HepG2 (cell line): ENCODE results near the gene SYPL2. TPM values are rescaled to one million over a fixed set of nuclear protein-coding genes. Genes with fewer than 3 reads are reported as not detected.
A peak's percentile ranks its signal among the peaks of the same experiment; 100 is the strongest.

ENCODE experiments used
- MAX ChIP-seq: IDR thresholded peaks from 2 replicates; pipeline ENCODE4 v1.6.1; 2012; ENCODE audit warnings: inconsistent platforms
- NR2C2 ChIP-seq: sonication (generic); formaldehyde crosslinking; IDR thresholded peaks from 2 replicates; pipeline ENCODE4 v1.4.0; 2020; ENCODE audit warnings: missing genetic modification reagents, mild to moderate bottlenecking, moderate library complexity, borderline replicate concordance
- TAF1 ChIP-seq: sonication (generic); formaldehyde crosslinking; IDR thresholded peaks from 2 replicates; pipeline ENCODE4 v1.4.0; 2020; ENCODE audit warnings: missing genetic modification reagents
- U2AF2 ChIP-seq: fragments of 200-400 bp; formaldehyde crosslinking; IDR thresholded peaks from 2 replicates; pipeline ENCODE4 v1.6.1; 2017; ENCODE audit warnings: low read depth, mild to moderate bottlenecking, low read length
- ZNF318 ChIP-seq: sonication (generic); formaldehyde crosslinking; IDR thresholded peaks from 2 replicates; pipeline ENCODE4 v1.4.0; 2020; ENCODE audit warnings: mild to moderate bottlenecking, missing genetic modification reagents
- ZNF446 ChIP-seq: sonication (generic); formaldehyde crosslinking; IDR thresholded peaks from 2 replicates; pipeline ENCODE4 v1.5.0; 2020; ENCODE audit warnings: mild to moderate bottlenecking, missing genetic modification reagents
- ZSCAN20 ChIP-seq: sonication (generic); formaldehyde crosslinking; IDR thresholded peaks from 2 replicates; pipeline ENCODE4 v1.4.0; 2020; ENCODE audit warnings: missing genetic modification reagents, mild to moderate bottlenecking, borderline replicate concordance
- polyA plus RNA-seq, 8 experiments: library from polyadenylated mRNA; depleted of rRNA in 3 of 8; stranded (reverse) in 7 of 8; unstranded in 1 of 8; fragments of >200 nt; fragmentation: Illumina TruSeq in 4 of 8; extraction: Trizol in 4 of 8; gene quantifications; 2 replicates each; pipeline versions ENCODE4 v1.2.1 to v1.2.3, GENCODE V29; 2011 to 2016; ENCODE audit warnings: low read depth in 4 of 8, missing spikeins in 1 of 8, mixed read lengths in 1 of 8; ENCODE audit not compliant: insufficient read depth in 1 of 8
- total RNA-seq, 5 experiments: library from RNA; depleted of rRNA; stranded (reverse); fragments of >200 nt; fragmentation: Illumina TruSeq; extraction: Trizol; gene quantifications; 2 replicates each; pipeline ENCODE4 v1.2.3, GENCODE V29; 2016; ENCODE audit warnings: low read depth in 1 of 5
- TF ChIP-seq, protein P1 (sequence below): sonication (generic); formaldehyde crosslinking; IDR thresholded peaks from 2 replicates; pipeline ENCODE4 v1.8.1; 2023; ENCODE audit warnings: mild to moderate bottlenecking, missing genetic modification reagents
- TF ChIP-seq, protein P2 (sequence below): IDR thresholded peaks from 2 replicates; pipeline ENCODE4 v1.6.1; 2016; ENCODE audit warnings: missing biosample characterization, missing genetic modification reagents, low read depth
- TF ChIP-seq, protein P3 (sequence below): sonication (generic); formaldehyde crosslinking; IDR thresholded peaks from 2 replicates; pipeline ENCODE4 v1.4.0; 2020; ENCODE audit warnings: missing genetic modification reagents
- TF ChIP-seq, protein P4 (sequence below): sonication (generic); formaldehyde crosslinking; IDR thresholded peaks from 2 replicates; pipeline ENCODE4 v1.9.0; 2022; ENCODE audit warnings: missing genetic modification reagents, mild to moderate bottlenecking, borderline replicate concordance

The SYPL2 gene
- total and polyA plus RNA-seq, 2 of the 13 experiments (the other 11 are each of a cell fraction or from before 2014, with no cell fraction given): 0.17 to 0.24 TPM

DNA sequence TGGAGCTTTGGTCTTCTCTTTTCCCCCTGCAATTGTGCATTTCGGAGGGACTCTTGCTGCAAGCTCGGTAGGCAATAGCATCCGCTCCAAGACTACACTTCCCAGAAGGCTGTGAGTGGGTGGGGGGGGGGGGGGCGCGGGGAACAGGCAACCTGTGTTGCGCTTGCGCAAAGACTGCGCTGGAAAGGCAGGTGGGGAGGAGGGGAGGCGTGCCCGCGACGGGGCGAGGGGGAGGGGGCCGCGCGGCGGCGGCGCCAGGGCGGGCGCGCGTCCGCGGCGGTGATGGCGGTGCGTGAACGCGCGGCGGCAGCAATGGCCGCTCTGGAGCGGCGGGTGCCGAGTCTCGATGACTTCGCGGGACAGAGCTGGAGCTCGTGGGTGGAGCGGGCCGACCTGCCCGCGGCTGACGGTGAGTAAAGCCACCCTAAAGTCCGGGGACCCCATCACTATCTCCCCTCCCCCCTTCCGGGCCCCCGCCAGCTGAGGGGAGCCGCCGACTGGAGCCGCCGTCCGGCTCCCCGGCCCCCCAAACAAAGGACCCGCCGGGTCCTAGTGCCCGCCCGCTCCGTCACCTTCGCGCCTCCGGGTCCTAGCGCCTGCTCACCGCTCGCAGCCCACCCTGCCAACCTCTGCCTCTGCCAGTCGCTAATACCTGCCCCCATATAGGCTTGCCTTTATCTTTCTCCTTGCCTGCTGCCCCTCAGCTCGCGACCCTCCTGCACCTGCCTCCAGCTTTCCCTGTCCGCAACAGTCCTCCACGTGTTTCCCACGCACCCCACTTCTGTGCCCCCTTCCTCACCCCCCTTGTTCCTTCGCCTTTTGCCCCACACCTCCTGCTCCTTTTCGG, 17.5 kb downstream of the SYPL2 start, which contains the start of gene ATXN7L2 (continued):
- TF ChIP-seq, protein P1, sequence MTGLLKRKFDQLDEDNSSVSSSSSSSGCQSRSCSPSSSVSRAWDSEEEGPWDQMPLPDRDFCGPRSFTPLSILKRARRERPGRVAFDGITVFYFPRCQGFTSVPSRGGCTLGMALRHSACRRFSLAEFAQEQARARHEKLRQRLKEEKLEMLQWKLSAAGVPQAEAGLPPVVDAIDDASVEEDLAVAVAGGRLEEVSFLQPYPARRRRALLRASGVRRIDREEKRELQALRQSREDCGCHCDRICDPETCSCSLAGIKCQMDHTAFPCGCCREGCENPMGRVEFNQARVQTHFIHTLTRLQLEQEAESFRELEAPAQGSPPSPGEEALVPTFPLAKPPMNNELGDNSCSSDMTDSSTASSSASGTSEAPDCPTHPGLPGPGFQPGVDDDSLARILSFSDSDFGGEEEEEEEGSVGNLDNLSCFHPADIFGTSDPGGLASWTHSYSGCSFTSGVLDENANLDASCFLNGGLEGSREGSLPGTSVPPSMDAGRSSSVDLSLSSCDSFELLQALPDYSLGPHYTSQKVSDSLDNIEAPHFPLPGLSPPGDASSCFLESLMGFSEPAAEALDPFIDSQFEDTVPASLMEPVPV: no peak
- TF ChIP-seq ZNF446 (CRISPR knock-in tag): no peak
- peak; percentile 86 for TF ChIP-seq MAX
- TF ChIP-seq, protein P2, sequence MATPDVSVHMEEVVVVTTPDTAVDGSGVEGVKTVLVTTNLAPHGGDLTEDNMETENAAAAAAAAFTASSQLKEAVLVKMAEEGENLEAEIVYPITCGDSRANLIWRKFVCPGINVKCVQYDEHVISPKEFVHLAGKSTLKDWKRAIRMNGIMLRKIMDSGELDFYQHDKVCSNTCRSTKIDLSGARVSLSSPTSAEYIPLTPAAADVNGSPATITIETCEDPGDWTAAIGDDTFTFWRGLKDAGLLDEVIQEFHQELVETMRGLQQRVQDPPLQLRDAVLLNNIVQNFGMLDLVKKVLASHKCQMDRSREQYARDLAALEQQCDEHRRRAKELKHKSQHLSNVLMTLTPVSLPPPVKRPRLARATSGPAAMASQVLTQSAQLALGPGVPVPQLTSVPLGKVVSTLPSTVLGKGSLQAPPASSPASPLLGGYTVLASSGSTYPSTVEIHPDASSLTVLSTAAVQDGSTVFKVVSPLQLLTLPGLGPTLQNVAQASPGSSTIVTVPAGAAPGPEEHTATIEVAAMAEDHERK (CRISPR knock-in tag): peak; percentile 62
- TF ChIP-seq TAF1 (CRISPR knock-in tag): peak; percentile 97
- TF ChIP-seq U2AF2: no peak
- peak; percentile 25; the same call in 1 of the 2 replicates for TF ChIP-seq NR2C2 (CRISPR knock-in tag)
- TF ChIP-seq ZNF318 (CRISPR knock-in tag): no peak
- TF ChIP-seq, protein P3, sequence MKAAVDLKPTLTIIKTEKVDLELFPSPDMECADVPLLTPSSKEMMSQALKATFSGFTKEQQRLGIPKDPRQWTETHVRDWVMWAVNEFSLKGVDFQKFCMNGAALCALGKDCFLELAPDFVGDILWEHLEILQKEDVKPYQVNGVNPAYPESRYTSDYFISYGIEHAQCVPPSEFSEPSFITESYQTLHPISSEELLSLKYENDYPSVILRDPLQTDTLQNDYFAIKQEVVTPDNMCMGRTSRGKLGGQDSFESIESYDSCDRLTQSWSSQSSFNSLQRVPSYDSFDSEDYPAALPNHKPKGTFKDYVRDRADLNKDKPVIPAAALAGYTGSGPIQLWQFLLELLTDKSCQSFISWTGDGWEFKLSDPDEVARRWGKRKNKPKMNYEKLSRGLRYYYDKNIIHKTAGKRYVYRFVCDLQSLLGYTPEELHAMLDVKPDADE (CRISPR knock-in tag): no peak
- TF ChIP-seq, protein P4, sequence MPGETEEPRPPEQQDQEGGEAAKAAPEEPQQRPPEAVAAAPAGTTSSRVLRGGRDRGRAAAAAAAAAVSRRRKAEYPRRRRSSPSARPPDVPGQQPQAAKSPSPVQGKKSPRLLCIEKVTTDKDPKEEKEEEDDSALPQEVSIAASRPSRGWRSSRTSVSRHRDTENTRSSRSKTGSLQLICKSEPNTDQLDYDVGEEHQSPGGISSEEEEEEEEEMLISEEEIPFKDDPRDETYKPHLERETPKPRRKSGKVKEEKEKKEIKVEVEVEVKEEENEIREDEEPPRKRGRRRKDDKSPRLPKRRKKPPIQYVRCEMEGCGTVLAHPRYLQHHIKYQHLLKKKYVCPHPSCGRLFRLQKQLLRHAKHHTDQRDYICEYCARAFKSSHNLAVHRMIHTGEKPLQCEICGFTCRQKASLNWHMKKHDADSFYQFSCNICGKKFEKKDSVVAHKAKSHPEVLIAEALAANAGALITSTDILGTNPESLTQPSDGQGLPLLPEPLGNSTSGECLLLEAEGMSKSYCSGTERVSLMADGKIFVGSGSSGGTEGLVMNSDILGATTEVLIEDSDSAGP (CRISPR knock-in tag): peak; percentile 89; the same call in 1 of the 2 replicates
- no peak for TF ChIP-seq ZSCAN20 (CRISPR knock-in tag)
